CD4-positive, alpha-beta T cell (primary cell): ENCODE data around the gene DOCK2. TPM values are rescaled to one million over a fixed set of nuclear protein-coding genes. Genes with fewer than 3 reads are reported as not detected.
A peak's percentile ranks its signal among the peaks of the same experiment; 100 is the strongest.

Experiments used
- ATAC-seq: fragments of 200-7000 bp; cut with Tn5 transposase; one replicate; pipeline ENCODE4 v1.10.0; 2022; ENCODE audit warnings: mild to moderate bottlenecking; ENCODE audit not compliant: poor library complexity
- CTCF ChIA-PET: fragments of 350-600 bp; sonication (Branson Sonifier 250); formaldehyde crosslinking; loops from one replicate; lab custom pipeline; 2021; ENCODE audit warnings: antibody characterized with exemption, inconsistent platforms; lab: Charles Lee
- POLR2A ChIA-PET: fragments of 350-600 bp; sonication (Branson Sonifier 250); formaldehyde crosslinking; loops from one replicate; lab custom pipeline; 2021; ENCODE audit warnings: antibody characterized with exemption, inconsistent platforms; lab: Charles Lee
- DNase-seq, 14 experiments: peaks; one replicate each; pipeline ENCODE4 v3.0.0-alpha.2; 2013 to 2020; ENCODE audit warnings: mixed read lengths in 2 of 14
- H3K27ac ChIP-seq, 2 donors: one replicate each; pipeline versions ENCODE4 v1.5.1 to v1.7.0; 2013; ENCODE audit warnings: low read length in 2 of 2, low read depth in 1 of 2, mild to moderate bottlenecking in 1 of 2
- H3K27me3 ChIP-seq, 2 experiments: 1 replicate in 1 of 2; 2 replicates in 1 of 2; pipeline versions ENCODE4 v1.6.1 to v1.7.0; 2013; ENCODE audit warnings: low read length in 2 of 2, control low read depth in 1 of 2, mild to moderate bottlenecking in 1 of 2, moderate library complexity in 1 of 2; ENCODE audit not compliant: insufficient read depth in 2 of 2, control insufficient read depth in 1 of 2
- H3K36me3 ChIP-seq: one replicate; pipeline ENCODE4 v1.6.1; 2013; ENCODE audit warnings: low read length, control low read depth; ENCODE audit not compliant: insufficient read depth
- H3K4me1 ChIP-seq: one replicate; pipeline ENCODE4 v1.6.1; 2013; ENCODE audit warnings: low read length, control low read depth; ENCODE audit not compliant: insufficient read depth
- H3K4me3 ChIP-seq: one replicate; pipeline ENCODE4 v1.5.1; 2013; ENCODE audit warnings: mild to moderate bottlenecking, low read length, moderate library complexity
- H3K9me3 ChIP-seq, 2 experiments: 1 replicate in 1 of 2; 2 replicates in 1 of 2; pipeline versions ENCODE4 v1.6.1 to v1.7.0; 2013; ENCODE audit warnings: low read length in 2 of 2, mild to moderate bottlenecking in 2 of 2, control low read depth in 1 of 2, moderate library complexity in 1 of 2; ENCODE audit not compliant: control insufficient read depth in 1 of 2, insufficient read depth in 1 of 2
- H3K27ac Mint-ChIP-seq: one replicate; pipeline ENCODE4 v1.8.0; 2020; ENCODE audit warnings: mixed read lengths
- H3K27me3 Mint-ChIP-seq: one replicate; pipeline ENCODE4 v1.8.0; 2021; ENCODE audit warnings: mixed read lengths
- H3K36me3 Mint-ChIP-seq: one replicate; pipeline ENCODE4 v1.8.0; 2021; ENCODE audit warnings: low read depth, mixed read lengths
- H3K4me1 Mint-ChIP-seq: one replicate; pipeline ENCODE4 v1.8.0; 2021; ENCODE audit warnings: low read depth, mixed read lengths
- H3K4me3 Mint-ChIP-seq: one replicate; pipeline ENCODE4 v1.8.0; 2020; ENCODE audit warnings: mild to moderate bottlenecking, mixed read lengths
- H3K9me3 Mint-ChIP-seq: one replicate; pipeline ENCODE4 v1.8.0; 2020; ENCODE audit warnings: mixed read lengths
- intact Hi-C, 2 experiments: fragments of 100-400 bp; cut with DNase I in 1 of 2; cut with micrococcal nuclease in 1 of 2; formaldehyde crosslinking; loops; one replicate each; pipeline versions ENCODE4 v1.15.1 to v1.9.0; 2023 to 2025; cut with DNase I, micrococcal nuclease
- total RNA-seq, 174 experiments: library from RNA in 2 of 174; stranded (reverse) in 2 of 174; gene quantifications; one replicate each; pipeline ENCODE4 v1.2.3 and lab custom pipeline; 2021 to 2026
- TF ChIP-seq, protein P1 (sequence below): fragments of 200-600 bp; IDR thresholded peaks from one replicate; pipeline ENCODE4 v1.8.0; 2022; ENCODE audit warnings: antibody characterized with exemption, mild to moderate bottlenecking

The DOCK2 gene
- total RNA-seq, 2 experiments from 2014 or later = 220 to 229 TPM

DNA sequence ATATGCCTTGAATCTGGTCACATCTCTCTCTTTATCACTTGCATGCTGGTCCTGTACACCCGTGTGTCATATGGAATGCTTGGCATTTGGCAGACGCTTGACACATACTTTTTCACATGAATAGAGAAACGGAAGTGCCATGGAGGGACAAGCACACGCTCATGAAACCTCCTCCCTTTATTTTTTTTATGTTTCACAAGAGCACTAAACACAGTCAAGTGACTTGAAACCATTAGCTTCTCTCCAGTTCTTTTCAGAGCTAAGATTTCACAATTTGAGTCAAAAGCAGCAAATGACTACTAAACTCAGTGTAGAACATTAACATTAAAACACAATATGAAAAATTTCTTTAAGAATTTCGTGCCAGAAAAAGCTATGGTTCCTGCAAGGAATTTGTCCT lies 151.1 kb downstream of the DOCK2 start:
- Histone ChIP-seq H3K9me3 (no peaks in the 10 kb centered on the region), H3K27ac (no peak overlapping the region), H3K4me3 (no peak overlapping the region), H3K27me3 (no peaks in the 10 kb centered on the region), H3K36me3 (peaks cover 48% of the 10 kb centered on the region), H3K4me1 (no peaks in the 10 kb centered on the region)
- ChIA-PET CTCF (no interaction called here), POLR2A (interaction anchor here (1.3 kb wide), 1 partner anchor 11 kb away, joined by 3 read pairs; no protein-coding TSS in a partner anchor)
- Mint-ChIP-seq H3K27ac (no peak overlapping the region), H3K9me3 (no peaks in the 10 kb centered on the region), H3K27me3 (no peaks in the 10 kb centered on the region), H3K4me1 (no peaks in the 10 kb centered on the region), H3K4me3 (no peak overlapping the region), H3K36me3 (peaks cover 89% of the 10 kb centered on the region)
- ATAC-seq = no peak
- DNase-seq = peak in 2 of 14 experiments; percentile 5 to 21
- intact Hi-C loops = no loop called here
- TF ChIP-seq, protein P1, sequence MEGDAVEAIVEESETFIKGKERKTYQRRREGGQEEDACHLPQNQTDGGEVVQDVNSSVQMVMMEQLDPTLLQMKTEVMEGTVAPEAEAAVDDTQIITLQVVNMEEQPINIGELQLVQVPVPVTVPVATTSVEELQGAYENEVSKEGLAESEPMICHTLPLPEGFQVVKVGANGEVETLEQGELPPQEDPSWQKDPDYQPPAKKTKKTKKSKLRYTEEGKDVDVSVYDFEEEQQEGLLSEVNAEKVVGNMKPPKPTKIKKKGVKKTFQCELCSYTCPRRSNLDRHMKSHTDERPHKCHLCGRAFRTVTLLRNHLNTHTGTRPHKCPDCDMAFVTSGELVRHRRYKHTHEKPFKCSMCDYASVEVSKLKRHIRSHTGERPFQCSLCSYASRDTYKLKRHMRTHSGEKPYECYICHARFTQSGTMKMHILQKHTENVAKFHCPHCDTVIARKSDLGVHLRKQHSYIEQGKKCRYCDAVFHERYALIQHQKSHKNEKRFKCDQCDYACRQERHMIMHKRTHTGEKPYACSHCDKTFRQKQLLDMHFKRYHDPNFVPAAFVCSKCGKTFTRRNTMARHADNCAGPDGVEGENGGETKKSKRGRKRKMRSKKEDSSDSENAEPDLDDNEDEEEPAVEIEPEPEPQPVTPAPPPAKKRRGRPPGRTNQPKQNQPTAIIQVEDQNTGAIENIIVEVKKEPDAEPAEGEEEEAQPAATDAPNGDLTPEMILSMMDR = no peak

GRCh38 chr5:169789417-169789940 lies 152.4 kb downstream of the DOCK2 start:
- CTCF ChIA-PET = no interaction called here

DNA sequence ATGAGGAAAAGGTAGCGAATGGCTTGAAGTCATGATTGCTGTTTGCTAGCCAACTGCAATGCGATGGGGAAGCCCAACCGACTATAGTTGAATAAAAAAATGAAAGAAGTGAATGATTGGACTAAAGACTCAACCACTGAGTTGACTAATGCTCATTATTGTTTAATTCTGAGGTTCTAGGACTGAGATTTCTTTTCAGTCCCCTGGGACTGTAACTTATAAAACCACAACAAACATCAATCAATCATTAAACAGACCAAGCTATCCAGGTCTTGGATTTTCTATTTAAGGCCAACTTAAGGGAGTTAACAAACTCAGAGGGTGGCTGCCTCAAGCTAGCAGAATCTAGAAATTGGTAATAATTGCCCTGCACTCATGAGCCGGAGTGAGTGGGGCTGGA lies 154.2 kb downstream of the DOCK2 start:
- no peak for ATAC-seq
- H3K9me3 ChIP-seq = no peaks in the 10 kb centered on the region
- intact Hi-C loops = no loop called here
- no peaks in the 10 kb centered on the region for H3K9me3 Mint-ChIP-seq
- H3K27me3 ChIP-seq = no peaks in the 10 kb centered on the region
- CTCF ChIA-PET = no interaction called here
- peaks cover 89% of the 10 kb centered on the region for H3K36me3 Mint-ChIP-seq
- no peak overlapping the region for H3K27ac ChIP-seq
- no peak for DNase-seq
- no peaks in the 10 kb centered on the region for H3K27me3 Mint-ChIP-seq
- no peak overlapping the region for H3K4me3 Mint-ChIP-seq
- no peaks in the 10 kb centered on the region for H3K4me1 Mint-ChIP-seq
- TF ChIP-seq, protein P1 = no peak
- H3K27ac Mint-ChIP-seq = no peak overlapping the region
- POLR2A ChIA-PET = no interaction called here
- H3K36me3 ChIP-seq = peaks cover 58% of the 10 kb centered on the region
- H3K4me3 ChIP-seq = no peak overlapping the region
- no peaks in the 10 kb centered on the region for H3K4me1 ChIP-seq

More at GRCh38 chr5:169789417-169789940, 152.4 kb downstream of the DOCK2 start:
- Mint-ChIP-seq H3K36me3 (peaks cover 91% of the 10 kb centered on the region), H3K27me3 (no peaks in the 10 kb centered on the region), H3K4me1 (no peaks in the 10 kb centered on the region), H3K4me3 (no peak overlapping the region), H3K27ac (no peak overlapping the region), H3K9me3 (no peaks in the 10 kb centered on the region)
- Histone ChIP-seq H3K27ac (no peak overlapping the region), H3K9me3 (no peaks in the 10 kb centered on the region), H3K36me3 (peaks cover 54% of the 10 kb centered on the region), H3K4me1 (no peaks in the 10 kb centered on the region), H3K27me3 (no peaks in the 10 kb centered on the region), H3K4me3 (no peak overlapping the region)
- intact Hi-C loops = no loop called here
- ATAC-seq (no peak), DNase-seq (no peak)
- TF ChIP-seq, protein P1 = no peak
- POLR2A ChIA-PET = no interaction called here
